ENCODE measurements around the gene C16orf86. TPM values are rescaled to one million over a fixed set of nuclear protein-coding genes. Genes with fewer than 3 reads are reported as not detected.

The C16orf86 gene
- total RNA-seq, 1 donor from 2014 or later, result 5.3 TPM

DNA sequence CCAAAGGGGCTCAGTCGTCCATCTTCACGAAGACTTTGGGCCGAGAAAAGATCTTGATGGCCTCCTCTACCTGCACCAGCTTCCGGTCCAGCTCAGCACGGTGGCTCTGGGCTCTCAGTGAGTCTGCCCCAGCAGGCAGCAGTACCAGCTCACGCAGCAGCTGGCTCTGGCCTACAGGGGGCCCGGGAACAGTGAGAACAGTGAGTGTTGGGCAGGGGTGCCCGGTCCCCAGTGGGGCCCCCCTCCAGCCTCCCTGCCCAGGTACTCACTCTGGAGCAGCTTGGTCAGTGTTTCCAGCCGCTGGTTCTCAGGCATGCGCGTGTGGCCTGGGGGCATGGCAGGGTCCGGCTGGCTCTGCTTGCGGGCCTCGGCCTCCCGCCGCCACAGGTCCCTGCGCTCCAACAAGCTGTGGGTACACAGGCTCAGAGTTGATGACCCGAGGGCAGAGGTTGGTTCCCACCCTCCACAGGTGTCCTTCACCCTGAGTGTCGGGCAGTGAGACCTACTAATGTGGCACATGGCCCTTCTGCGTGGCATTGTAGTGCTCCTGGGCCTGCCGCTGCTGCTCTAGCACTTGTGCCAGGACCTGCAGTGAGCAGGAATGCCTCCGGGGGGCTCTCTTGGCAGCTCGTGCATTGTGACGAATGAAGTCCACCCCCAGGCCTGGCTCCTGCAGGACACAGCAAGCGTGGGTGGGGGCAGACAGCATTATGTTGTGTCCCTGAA, 3.3 kb upstream of the C16orf86 start:
- peaks cover 48% of the 10 kb centered on the region for H3K4me1 ChIP-seq
- intact Hi-C loops (cut with DNase I), result no loop called here

GRCh38 chr16:67663877-67664222, 2.8 kb upstream of the C16orf86 start:
- H3K36me3 ChIP-seq, result peaks cover 17% of the 10 kb centered on the region
- no peaks in the 10 kb centered on the region for H3K27me3 ChIP-seq (ENCODE audit: low read depth)
- H3K4me3 ChIP-seq, result no peak overlapping the region
- TF ChIP-seq, protein P1, sequence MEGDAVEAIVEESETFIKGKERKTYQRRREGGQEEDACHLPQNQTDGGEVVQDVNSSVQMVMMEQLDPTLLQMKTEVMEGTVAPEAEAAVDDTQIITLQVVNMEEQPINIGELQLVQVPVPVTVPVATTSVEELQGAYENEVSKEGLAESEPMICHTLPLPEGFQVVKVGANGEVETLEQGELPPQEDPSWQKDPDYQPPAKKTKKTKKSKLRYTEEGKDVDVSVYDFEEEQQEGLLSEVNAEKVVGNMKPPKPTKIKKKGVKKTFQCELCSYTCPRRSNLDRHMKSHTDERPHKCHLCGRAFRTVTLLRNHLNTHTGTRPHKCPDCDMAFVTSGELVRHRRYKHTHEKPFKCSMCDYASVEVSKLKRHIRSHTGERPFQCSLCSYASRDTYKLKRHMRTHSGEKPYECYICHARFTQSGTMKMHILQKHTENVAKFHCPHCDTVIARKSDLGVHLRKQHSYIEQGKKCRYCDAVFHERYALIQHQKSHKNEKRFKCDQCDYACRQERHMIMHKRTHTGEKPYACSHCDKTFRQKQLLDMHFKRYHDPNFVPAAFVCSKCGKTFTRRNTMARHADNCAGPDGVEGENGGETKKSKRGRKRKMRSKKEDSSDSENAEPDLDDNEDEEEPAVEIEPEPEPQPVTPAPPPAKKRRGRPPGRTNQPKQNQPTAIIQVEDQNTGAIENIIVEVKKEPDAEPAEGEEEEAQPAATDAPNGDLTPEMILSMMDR (IDR thresholded peaks at IDR 0.05), result no peak
- H3K9me3 ChIP-seq, result no peaks in the 10 kb centered on the region
- no peak overlapping the region for H3K27ac ChIP-seq
- intact Hi-C loops (cut with DNase I), result no loop called here
- no peak for ATAC-seq
- no peak for DNase-seq
- peaks cover 51% of the 10 kb centered on the region for H3K4me1 ChIP-seq

More for the DNA sequence above, 3.3 kb upstream of the C16orf86 start:
- no peaks in the 10 kb centered on the region for H3K27me3 ChIP-seq (ENCODE audit: low read depth)
- peaks cover 17% of the 10 kb centered on the region for H3K36me3 ChIP-seq
- H3K4me3 ChIP-seq, result no peak overlapping the region
- DNase-seq, result no peak
- no peak for ATAC-seq
- H3K27ac ChIP-seq, result no peak overlapping the region
- TF ChIP-seq, protein P1 (IDR thresholded peaks at IDR 0.05), result no peak
- no peaks in the 10 kb centered on the region for H3K9me3 ChIP-seq

DNA sequence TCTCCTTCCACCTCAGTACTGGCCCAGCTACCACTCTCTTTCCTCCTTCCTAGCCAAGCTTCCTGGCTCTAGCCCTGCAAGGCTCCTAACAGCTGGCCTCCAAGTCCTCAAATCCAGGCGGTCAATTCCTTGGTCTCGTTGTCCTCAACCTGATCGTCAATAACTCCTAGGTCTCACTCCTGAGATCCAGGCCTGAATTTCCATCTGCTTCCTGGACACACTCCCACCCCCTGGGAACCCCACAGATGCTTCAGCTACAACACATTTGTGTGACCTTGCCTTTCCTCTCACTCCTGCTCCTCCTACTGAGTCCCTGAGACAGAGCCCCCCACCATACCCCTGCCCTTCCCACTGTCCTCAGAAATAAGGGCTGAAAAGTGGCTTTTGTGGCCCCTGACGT, 2.4 kb upstream of the C16orf86 start:
- no peak for ATAC-seq
- TF ChIP-seq, protein P1 (IDR thresholded peaks at IDR 0.05), result no peak
- intact Hi-C loops (cut with DNase I), result no loop called here

GRCh38 chr16:67664871-67665270, 1.7 kb upstream of the C16orf86 start:
- DNase-seq (no peak), ATAC-seq (no peak)
- H3K27ac ChIP-seq, result no peak overlapping the region
- peaks cover 17% of the 10 kb centered on the region for H3K36me3 ChIP-seq
- no peaks in the 10 kb centered on the region for H3K27me3 ChIP-seq (ENCODE audit: low read depth)
- TF ChIP-seq, protein P1 (IDR thresholded peaks at IDR 0.05), result no peak
- peaks cover 42% of the 10 kb centered on the region for H3K4me1 ChIP-seq
- no peaks in the 10 kb centered on the region for H3K9me3 ChIP-seq
- H3K4me3 ChIP-seq, result no peak overlapping the region
- intact Hi-C loops (cut with DNase I), result no loop called here

More for the DNA sequence above, 2.4 kb upstream of the C16orf86 start:
- peaks cover 48% of the 10 kb centered on the region for H3K4me1 ChIP-seq
- DNase-seq, result no peak
- no peak overlapping the region for H3K27ac ChIP-seq
- no peaks in the 10 kb centered on the region for H3K9me3 ChIP-seq
- no peaks in the 10 kb centered on the region for H3K27me3 ChIP-seq (ENCODE audit: low read depth)
- peaks cover 17% of the 10 kb centered on the region for H3K36me3 ChIP-seq
- no peak overlapping the region for H3K4me3 ChIP-seq

DNA sequence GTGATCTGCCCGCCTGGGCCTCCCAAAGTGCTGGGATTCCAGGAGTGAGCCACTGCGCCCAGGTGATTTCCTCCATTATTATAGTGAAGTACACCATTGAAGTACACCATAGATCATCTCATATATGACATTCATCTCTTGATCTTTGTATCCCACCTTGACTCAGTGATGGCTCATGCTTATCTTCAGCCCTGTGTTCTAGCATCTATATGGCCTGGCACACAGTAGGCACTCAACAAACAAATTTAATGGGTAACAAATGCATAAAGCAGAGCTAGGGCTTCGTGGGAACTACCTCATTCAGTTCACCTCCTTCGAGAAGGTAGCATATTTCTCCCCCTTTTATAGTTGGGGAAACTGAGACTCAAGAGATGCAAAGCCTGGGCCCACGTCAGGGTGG, 1.0 kb upstream of the C16orf86 start:
- H3K4me3 ChIP-seq, result peak overlapping the region; percentile 85
- H3K9me3 ChIP-seq, result no peaks in the 10 kb centered on the region
- H3K27me3 ChIP-seq (ENCODE audit: low read depth), result no peaks in the 10 kb centered on the region
- DNase-seq (no peak), ATAC-seq (no peak)
- TF ChIP-seq, protein P1 (IDR thresholded peaks at IDR 0.05), result no peak
- peaks cover 42% of the 10 kb centered on the region for H3K4me1 ChIP-seq
- H3K27ac ChIP-seq, result peak overlapping the region; percentile 92
- intact Hi-C loops (cut with DNase I), result no loop called here
- H3K36me3 ChIP-seq, result peaks cover 17% of the 10 kb centered on the region

Data from lower lobe of right lung (tissue), 2 donors.